ENCODE data around the gene ARHGAP12.

- TF ChIP-seq CTCF (IDR thresholded peaks at IDR 0.05; ENCODE audit: insufficient read depth, low read length, poor library complexity, severe bottlenecking), result no peak
- TF ChIP-seq EZH2phosphoT487 (conservative IDR thresholded peaks at IDR 0.05; ENCODE audit: low read length), result no peak
These were observed 150.0 kb downstream of the ARHGAP12 start for GRCh38 chr10:31778627-31779026.

All from SU-DHL-6 (cell line).